Stimulated activated effector memory CD8-positive, alpha-beta T cell treated with anti-CD3 and anti-CD28 coated beads, Interleukin-12 subunit alpha, Interleukin-12 subunit beta, amount 100 ng/mL, for 72 hours (primary cell): ENCODE measurements around the gene HSPA12A.

Experiments
- ATAC-seq: fragments of 150-1000 bp; cut with Tn5 transposase; 2 replicates; pipeline ENCODE4 v1.10.0; 2021
- DNase-seq, 2 donors: peaks; one replicate each; pipeline ENCODE4 v3.0.0; 2021 to 2022; ENCODE audit warnings: low spot score in 2 of 2
- H3K27ac Mint-ChIP-seq: one replicate; pipeline ENCODE4 v1.8.0; 2022; ENCODE audit warnings: mild to moderate bottlenecking, mixed read lengths
- H3K36me3 Mint-ChIP-seq: one replicate; pipeline ENCODE4 v1.8.0; 2022; ENCODE audit warnings: mild to moderate bottlenecking, mixed read lengths
- H3K4me1 Mint-ChIP-seq: one replicate; pipeline ENCODE4 v1.8.0; 2022; ENCODE audit warnings: mixed read lengths
- H3K4me3 Mint-ChIP-seq: one replicate; pipeline ENCODE4 v1.8.0; 2022; ENCODE audit warnings: mild to moderate bottlenecking, mixed read lengths
- H3K9me3 Mint-ChIP-seq: one replicate; pipeline ENCODE4 v1.8.0; 2022; ENCODE audit warnings: mixed read lengths

Gene HSPA12A

DNA sequence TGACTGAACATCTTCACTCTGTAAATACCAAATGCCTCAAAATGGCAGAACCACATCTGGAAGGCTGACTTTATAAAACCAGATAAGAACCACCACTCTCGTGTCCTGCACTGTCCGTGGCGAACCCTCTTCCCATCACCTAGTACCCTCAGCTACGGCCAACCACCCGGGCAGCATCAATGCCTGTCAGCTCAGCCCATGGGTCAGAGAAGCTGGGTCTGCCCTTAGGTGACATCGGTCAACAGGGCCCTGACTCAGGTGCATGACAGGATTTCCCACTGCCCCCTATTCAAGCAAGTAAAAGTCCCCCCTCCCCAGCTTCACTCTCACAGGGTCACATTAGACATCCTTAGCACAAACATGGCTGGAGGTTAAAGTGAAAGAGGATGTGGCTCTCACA lies 56.6 kb downstream of the HSPA12A start:
- no peaks in the 10 kb centered on the region for H3K9me3 Mint-ChIP-seq
- H3K27ac Mint-ChIP-seq, result no peak overlapping the region
- no peaks in the 10 kb centered on the region for H3K4me1 Mint-ChIP-seq
- no peak overlapping the region for H3K4me3 Mint-ChIP-seq
- DNase-seq (no peak), ATAC-seq (no peak)
- H3K36me3 Mint-ChIP-seq, result no peaks in the 10 kb centered on the region

GRCh38 chr10:116684781-116685180 lies 57.6 kb downstream of the HSPA12A start:
- Mint-ChIP-seq H3K4me3 (no peak overlapping the region), H3K4me1 (no peaks in the 10 kb centered on the region), H3K36me3 (no peaks in the 10 kb centered on the region), H3K27ac (no peak overlapping the region), H3K9me3 (no peaks in the 10 kb centered on the region)
- no peak for ATAC-seq
- DNase-seq, result no peak

- no peak overlapping the region for H3K27ac Mint-ChIP-seq
- no peaks in the 10 kb centered on the region for H3K4me1 Mint-ChIP-seq
- H3K9me3 Mint-ChIP-seq, result no peaks in the 10 kb centered on the region
- no peak overlapping the region for H3K4me3 Mint-ChIP-seq
- no peak for ATAC-seq
- H3K36me3 Mint-ChIP-seq, result no peaks in the 10 kb centered on the region
- no peak for DNase-seq
Observed at GRCh38 chr10:116683821-116684220, 58.5 kb downstream of the HSPA12A start.

- H3K27ac Mint-ChIP-seq, result no peak overlapping the region
- no peaks in the 10 kb centered on the region for H3K9me3 Mint-ChIP-seq
- H3K36me3 Mint-ChIP-seq, result no peaks in the 10 kb centered on the region
- H3K4me1 Mint-ChIP-seq, result no peaks in the 10 kb centered on the region
- DNase-seq (no peak), ATAC-seq (no peak)
- H3K4me3 Mint-ChIP-seq, result no peak overlapping the region
Observed at GRCh38 chr10:116683166-116683565, 59.2 kb downstream of the HSPA12A start.

- Mint-ChIP-seq H3K36me3 (no peaks in the 10 kb centered on the region), H3K4me3 (no peak overlapping the region), H3K9me3 (no peaks in the 10 kb centered on the region), H3K4me1 (no peaks in the 10 kb centered on the region), H3K27ac (no peak overlapping the region)
- ATAC-seq, result no peak
- DNase-seq, result no peak
Observed at GRCh38 chr10:116679351-116679750, 63.0 kb downstream of the HSPA12A start.

GRCh38 chr10:116676633-116677032 lies 65.7 kb downstream of the HSPA12A start:
- no peak overlapping the region for H3K27ac Mint-ChIP-seq
- H3K4me1 Mint-ChIP-seq, result no peaks in the 10 kb centered on the region
- H3K4me3 Mint-ChIP-seq, result no peak overlapping the region
- no peak for DNase-seq
- no peak for ATAC-seq
- no peaks in the 10 kb centered on the region for H3K36me3 Mint-ChIP-seq
- H3K9me3 Mint-ChIP-seq, result no peaks in the 10 kb centered on the region

DNA sequence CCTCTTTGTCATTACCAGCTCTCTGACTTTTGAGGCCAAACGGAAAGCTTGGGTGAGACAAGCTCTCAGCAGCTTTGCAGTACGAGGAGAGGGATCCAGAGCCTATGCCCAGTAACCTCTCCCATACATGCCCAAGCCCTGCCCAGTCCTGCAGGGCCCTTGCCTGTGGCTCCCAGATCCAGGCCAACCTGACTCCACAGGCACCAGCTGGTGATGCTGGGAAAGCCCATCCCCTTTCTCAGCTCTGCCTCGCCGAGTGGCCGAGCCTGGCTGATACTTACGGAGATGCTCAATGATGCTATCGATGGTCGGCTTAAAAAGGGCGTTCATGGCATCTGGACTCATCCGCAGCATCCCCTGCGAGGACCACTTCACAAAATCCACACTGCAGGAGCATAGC lies 66.2 kb downstream of the HSPA12A start:
- no peak for ATAC-seq
- H3K9me3 Mint-ChIP-seq, result no peaks in the 10 kb centered on the region

DNA sequence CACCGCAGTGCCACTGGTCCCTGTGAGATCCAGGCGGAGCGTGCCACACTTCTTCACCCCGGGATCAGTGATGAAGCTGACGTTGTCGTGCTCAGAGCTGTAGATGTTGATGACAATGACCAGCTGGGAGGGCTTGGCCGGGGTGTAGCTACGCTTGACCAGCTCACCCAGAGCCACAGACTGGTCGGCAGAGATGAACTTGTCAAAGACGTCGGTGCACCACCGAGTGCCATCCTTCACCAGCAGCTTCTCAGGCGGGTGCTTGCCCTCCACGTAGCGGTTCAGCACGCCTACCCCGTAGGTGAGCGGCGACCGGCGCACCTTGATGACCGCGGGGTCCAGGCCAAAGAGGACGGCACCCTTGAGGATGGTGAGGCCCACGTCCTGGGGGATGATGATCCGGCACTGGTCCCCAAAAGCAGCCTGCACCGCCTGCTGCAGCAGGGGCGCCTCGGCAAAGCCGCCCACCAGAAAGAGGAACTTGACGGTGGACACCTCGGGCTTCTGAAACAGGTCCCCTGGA lies 67.4 kb downstream of the HSPA12A start:
- Mint-ChIP-seq H3K4me3 (no peak overlapping the region), H3K27ac (no peak overlapping the region), H3K4me1 (no peaks in the 10 kb centered on the region), H3K9me3 (no peaks in the 10 kb centered on the region), H3K36me3 (no peaks in the 10 kb centered on the region)
- ATAC-seq (peak; percentile 27), DNase-seq (no peak)

More for the DNA sequence above, 66.2 kb downstream of the HSPA12A start:
- Mint-ChIP-seq H3K4me1 (no peaks in the 10 kb centered on the region), H3K27ac (no peak overlapping the region), H3K4me3 (no peak overlapping the region), H3K36me3 (no peaks in the 10 kb centered on the region)
- no peak for DNase-seq

GRCh38 chr10:116673866-116674265 lies 68.5 kb downstream of the HSPA12A start:
- ATAC-seq, result no peak
- H3K27ac Mint-ChIP-seq, result no peak overlapping the region
- DNase-seq, result no peak
- no peaks in the 10 kb centered on the region for H3K4me1 Mint-ChIP-seq
- H3K36me3 Mint-ChIP-seq, result no peaks in the 10 kb centered on the region
- no peak overlapping the region for H3K4me3 Mint-ChIP-seq
- no peaks in the 10 kb centered on the region for H3K9me3 Mint-ChIP-seq

- Mint-ChIP-seq H3K27ac (no peak overlapping the region), H3K4me1 (no peaks in the 10 kb centered on the region)
Observed at GRCh38 chr10:116672891-116673290, 69.5 kb downstream of the HSPA12A start.

DNA sequence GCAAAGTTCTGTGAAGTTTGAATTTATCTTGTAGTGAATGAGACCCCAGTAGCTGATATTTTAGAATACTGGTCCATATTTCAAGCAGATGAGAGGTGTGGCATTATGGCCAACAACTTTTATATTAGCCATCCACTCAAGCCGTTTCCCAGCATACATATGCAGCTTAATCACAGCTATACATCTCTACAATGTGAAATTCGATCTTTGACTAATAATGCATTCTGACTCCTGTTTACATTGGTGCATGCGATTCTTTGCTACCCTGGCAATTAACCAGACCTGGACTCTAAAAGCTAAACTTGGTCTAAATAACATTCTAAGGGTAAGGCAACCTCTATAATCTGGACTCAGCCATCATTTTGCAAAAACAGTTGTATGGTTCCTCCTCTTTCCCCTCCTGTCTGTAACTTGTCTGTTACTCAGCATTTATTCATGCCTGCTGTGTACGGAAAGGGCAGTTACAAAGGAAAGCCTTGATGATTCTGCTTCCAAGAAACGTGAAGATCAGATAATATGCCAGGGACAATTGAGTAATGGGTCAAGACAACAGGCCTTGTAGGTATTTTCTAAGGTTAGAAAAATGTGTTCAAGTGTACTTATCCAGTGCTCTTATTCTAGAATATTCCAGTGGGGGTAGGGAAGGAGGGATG lies 71.0 kb downstream of the HSPA12A start:
- Mint-ChIP-seq H3K9me3 (no peaks in the 10 kb centered on the region), H3K27ac (no peak overlapping the region), H3K4me3 (no peak overlapping the region), H3K36me3 (no peaks in the 10 kb centered on the region), H3K4me1 (no peaks in the 10 kb centered on the region)
- ATAC-seq, result no peak
- no peak for DNase-seq

More at GRCh38 chr10:116672891-116673290, 69.5 kb downstream of the HSPA12A start:
- no peak for ATAC-seq
- Mint-ChIP-seq H3K4me3 (no peak overlapping the region), H3K9me3 (no peaks in the 10 kb centered on the region), H3K36me3 (no peaks in the 10 kb centered on the region)
- DNase-seq, result no peak

DNA sequence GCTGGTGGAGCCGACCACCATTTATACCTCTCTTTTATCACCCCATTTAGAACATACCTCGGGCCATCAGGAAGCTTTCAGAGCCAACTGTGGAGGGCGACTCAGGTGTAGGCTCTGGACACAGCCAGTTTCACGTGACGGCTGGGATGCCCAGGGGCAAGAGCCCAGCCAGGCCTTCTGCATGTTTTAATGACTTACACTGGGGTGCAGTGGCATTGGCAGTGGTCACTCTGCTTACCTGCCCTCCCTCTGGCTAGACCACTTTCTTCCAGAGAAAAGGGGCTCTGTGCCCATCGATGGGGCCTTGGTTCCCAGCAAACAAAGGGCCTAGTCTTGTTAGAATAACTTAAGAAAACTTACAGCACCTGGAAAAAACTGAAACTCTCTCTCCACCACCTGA lies 71.7 kb downstream of the HSPA12A start:
- Mint-ChIP-seq H3K9me3 (no peaks in the 10 kb centered on the region), H3K36me3 (no peaks in the 10 kb centered on the region), H3K4me3 (no peak overlapping the region), H3K4me1 (no peaks in the 10 kb centered on the region), H3K27ac (no peak overlapping the region)
- ATAC-seq (no peak), DNase-seq (no peak)

DNA sequence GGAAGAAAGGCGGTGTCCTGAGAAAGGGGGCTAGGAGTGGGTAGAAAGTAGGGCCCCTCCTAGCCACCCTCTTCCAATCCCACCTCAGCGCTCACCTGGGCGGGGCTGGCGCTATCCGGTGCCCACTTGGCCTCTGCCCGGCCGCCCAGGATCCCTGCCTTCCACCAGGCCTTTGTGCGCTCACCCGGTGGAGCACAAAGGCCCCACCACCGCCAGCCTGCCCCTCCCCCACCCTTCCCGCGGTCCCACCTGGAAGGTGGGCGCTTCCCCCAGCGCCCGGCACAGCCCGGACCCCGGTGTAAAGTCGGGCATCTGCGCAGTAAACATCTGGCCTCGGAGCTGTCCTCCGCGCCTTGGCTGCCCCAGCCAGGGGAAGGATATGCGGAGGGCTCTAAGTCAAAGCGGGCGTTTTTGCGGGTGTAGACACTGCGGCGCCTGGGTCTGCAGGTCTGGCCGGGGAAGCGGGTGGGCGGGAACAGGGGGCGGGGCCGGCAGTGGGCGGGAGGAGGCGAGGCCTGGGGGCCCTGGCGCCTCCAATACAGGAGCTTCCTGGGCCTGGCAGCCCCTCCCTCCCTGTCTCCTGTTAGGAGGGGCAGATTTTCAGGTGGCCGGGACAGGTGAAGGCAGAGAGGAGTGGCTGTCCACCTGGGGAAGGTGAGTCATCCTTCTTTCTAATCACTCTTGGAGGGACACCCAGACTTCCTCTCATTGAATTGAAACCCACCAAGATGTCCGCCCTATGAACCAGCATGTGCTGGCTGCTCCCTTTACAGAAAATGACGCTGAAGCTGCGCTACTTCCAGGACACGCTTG lies 72.3 kb downstream of the HSPA12A start:
- Mint-ChIP-seq H3K9me3 (no peaks in the 10 kb centered on the region), H3K4me1 (no peaks in the 10 kb centered on the region), H3K36me3 (no peaks in the 10 kb centered on the region), H3K4me3 (no peak overlapping the region), H3K27ac (no peak overlapping the region)
- DNase-seq (no peak), ATAC-seq (no peak)

GRCh38 chr10:116669080-116669479 lies 73.3 kb downstream of the HSPA12A start:
- ATAC-seq (no peak), DNase-seq (no peak)
- Mint-ChIP-seq H3K4me3 (no peak overlapping the region), H3K36me3 (no peaks in the 10 kb centered on the region), H3K9me3 (no peaks in the 10 kb centered on the region), H3K4me1 (no peaks in the 10 kb centered on the region), H3K27ac (no peak overlapping the region)

- Mint-ChIP-seq H3K9me3 (no peaks in the 10 kb centered on the region), H3K27ac (no peak overlapping the region), H3K4me3 (no peak overlapping the region), H3K4me1 (no peaks in the 10 kb centered on the region), H3K36me3 (no peaks in the 10 kb centered on the region)
- DNase-seq, result no peak
- ATAC-seq, result no peak
Observed at GRCh38 chr10:116668446-116668845, 73.9 kb downstream of the HSPA12A start.

DNA sequence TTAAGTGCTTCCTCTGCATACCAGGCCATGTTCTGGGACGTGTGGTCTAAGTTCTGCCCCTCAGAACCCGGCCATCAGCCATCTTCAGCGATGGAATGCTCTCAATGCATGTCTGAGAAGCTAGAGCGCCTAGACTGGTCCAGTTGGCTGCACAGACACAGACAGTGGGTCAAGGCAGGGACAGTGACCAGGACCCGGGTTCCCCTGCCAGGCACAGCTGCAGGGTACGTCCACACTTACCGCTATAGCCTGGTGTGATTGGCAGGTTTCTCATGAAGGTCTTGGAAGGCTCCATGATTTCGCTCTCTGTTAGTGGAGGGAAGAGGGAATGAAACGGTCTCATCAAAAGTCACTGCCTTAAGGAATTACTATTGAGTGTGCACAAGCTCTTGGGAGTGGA lies 74.3 kb downstream of the HSPA12A start:
- no peak overlapping the region for H3K27ac Mint-ChIP-seq
- H3K9me3 Mint-ChIP-seq, result no peaks in the 10 kb centered on the region
- no peaks in the 10 kb centered on the region for H3K4me1 Mint-ChIP-seq
- no peak overlapping the region for H3K4me3 Mint-ChIP-seq
- no peaks in the 10 kb centered on the region for H3K36me3 Mint-ChIP-seq
- ATAC-seq, result no peak
- no peak for DNase-seq
